GM18519 (cell line): ENCODE results near the gene MEX3C.

Source experiments
- ATAC-seq: cut with Tn5 transposase; IDR thresholded peaks from one replicate; pipeline ENCODE4 v1.9.1; 2021; ENCODE audit warnings: mild to moderate bottlenecking, moderate library complexity; ENCODE audit not compliant: unreplicated experiment, low FRiP score

The MEX3C gene

DNA sequence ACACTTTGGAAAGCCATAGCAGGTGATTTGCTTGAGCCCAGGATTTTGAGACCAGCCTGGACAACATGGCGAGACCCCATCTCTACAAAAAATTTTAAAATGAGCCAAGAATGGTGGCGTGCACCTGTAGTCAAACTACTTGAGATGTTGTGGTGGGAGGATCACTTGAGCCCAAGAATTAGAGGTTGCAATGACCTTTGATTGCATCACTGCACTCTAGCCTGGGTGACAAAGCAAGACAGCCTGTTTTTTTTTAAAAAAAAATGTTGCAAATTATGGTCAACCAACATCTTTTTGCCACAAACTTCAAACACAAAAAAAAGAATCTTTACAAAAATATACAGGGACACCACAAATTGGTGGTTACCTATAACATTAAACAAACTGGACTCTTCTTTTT, 40.3 kb downstream of the MEX3C start:
- no peak for ATAC-seq

DNA sequence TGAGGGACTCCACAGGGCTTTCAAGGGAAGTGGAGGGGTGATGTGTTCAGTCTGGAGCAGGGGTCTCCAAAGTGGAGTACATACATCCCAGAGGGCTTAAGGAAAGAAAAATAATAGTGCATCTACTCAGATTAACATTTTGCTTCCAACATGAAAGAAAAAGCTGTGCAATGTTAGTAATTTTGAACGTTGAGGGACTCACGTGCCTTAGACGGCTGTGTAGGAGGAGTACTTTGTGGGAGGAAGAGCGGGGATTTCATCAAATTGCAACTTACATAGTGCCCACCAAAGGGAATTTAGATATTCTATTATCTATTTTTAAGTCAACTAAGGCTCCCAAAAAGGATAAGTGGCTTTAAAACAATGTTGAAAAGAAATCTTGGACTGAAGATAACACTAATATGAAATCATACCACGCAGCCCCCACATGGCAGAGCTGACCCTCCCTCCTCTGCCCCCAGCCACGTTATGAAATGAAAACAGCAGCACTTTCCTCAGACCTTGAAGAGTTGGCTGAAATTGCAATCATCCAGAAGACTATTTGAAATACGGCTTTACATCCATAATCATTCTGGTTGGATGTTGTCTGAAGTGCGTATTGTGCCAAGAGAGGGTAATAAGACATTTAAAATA, 42.9 kb downstream of the MEX3C start:
- no peak for ATAC-seq

DNA sequence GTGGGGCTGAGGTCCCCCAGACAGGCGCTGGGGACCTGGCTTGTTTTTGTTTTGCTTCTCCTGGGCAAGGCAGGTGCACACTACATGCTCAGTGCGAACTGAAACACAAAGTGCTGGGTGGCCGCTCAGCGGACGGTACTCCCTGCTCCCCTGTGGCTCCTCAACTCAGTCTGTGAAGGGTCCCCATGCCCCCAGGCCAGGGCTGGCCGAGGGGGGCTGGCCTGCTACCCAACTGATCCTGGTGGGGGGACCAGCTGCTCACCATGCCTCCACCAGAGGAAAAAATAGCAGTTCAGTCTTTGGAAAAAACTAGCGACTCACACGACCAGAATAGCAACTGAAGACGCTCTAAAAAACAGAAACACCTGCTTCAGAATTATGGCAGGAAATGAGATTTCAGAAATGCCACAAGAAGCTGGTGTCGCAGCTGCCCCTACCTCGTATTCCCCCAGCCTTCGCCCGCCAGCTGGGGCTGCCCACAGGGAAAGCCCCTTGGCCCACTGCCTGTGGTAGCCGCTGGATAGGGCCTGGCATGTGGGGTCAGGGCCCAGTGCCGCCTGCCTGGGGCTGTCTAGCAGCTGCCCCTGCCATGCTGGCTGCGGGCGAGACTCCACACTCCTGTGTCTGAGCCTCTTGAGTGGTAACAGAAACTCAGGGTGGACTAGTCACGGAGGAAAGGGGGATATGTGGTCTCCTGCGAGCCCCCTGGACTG, 43.7 kb downstream of the MEX3C start:
- ATAC-seq: peak; percentile 64

DNA sequence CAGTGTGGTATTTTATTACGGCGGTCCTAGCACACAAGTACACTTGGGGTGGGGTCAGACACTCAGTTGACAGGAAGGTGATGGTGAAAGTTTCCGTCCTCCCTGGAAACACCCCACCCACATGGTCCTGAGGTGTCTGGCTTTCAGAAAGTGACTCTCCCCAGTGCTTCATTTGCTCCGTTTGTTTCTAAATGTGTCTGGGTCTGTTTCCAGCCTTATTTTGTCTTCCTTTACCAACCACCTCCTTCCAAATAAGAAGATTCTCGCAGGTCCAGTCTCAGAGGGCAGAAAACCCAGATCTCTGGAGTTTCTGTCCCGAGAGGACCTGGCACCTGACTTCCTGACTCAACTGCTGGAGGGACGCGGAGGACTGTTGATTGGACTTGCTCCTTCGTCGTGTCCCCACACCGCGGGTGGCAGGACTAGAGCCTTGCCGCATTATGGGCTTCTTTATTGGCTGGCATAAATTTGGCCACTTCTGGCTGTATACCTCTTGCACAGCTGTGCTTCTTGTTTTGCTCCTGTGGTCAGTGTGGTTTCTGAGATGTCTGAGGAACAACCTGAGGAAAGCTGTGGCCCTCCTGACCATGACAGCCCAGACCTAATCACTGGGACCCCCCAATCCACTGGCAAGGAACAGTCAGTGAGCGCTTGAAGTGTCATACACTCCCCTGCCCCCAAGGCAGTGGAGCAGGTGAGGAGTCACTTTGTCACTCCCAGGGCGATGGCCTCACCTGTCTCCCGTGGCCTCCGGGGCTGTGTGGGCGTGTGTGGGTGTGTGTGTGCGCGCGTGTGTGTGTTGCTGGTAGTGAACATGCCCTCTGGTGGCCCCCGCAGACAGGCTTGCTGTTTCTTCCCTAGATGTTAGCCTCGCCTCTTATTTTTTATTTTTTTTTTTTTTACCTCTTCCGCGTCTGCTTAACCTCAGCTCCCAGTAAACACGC, 45.6 kb downstream of the MEX3C start:
- ATAC-seq: peak; percentile 26

DNA sequence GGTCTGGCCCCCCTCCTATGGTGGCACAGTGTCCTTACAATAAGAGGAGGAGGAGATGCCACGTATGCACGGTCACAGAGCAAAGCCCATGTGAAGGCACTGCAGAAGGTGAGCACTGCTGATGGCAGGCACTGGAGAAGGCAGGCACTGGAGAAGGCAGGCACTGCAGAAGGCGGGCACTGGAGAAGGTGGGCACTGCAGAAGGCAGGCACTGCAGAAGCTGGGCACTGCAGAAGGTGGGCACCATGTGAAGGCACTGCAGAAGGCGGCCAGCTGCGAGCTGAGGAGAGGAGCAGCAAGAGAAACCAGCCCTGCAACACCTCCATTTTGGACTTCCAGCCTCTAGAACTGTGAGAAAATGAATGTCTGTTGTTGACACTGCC, 46.3 kb downstream of the MEX3C start:
- no peak for ATAC-seq

DNA sequence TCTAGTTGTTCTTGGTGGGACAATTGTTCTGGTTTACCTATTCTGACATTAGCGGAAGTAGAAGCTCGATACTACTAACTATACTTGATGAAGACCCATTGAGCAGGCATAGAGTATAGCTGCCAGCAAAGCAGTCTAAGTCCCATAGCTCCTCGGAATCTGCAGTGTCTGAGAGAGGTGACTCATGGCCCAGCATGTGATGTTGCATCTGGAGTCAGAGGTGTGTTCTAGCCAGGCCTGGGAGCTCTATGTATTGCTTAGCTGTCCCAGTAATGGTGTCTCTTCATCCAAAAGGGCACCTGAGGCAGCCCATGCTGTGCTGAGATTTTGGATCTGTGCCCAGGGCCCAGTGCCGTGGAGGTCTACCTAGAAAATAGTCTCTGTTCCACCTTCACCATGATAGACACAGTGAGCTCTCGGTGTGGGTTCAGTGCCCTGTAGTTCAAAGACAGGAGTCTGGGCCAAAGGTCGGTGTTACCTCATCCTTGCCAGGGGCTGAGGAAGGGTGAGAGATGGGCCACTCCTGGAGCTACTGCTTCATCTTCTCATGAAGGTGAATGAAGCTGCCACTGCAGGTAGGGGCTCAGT, 47.3 kb downstream of the MEX3C start:
- no peak for ATAC-seq

DNA sequence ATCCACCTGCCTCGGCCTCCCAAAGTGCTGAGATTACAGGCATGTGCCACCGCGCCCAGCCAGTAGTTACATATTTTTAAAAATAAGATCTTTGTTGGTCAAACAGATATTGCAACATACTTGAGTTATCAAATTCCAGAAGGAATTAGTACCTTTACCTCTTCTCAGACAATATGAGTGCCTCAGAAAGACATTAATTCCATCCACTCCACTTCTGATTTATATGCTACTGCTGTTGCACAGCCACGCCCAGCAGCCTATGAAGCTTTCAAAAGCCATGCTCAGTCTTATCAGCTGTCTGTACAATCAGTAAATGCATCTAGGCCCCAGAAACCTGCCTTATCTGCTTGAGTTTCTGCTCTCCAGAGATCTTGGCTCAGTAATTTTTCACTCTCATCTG, 47.8 kb downstream of the MEX3C start:
- ATAC-seq: no peak

DNA sequence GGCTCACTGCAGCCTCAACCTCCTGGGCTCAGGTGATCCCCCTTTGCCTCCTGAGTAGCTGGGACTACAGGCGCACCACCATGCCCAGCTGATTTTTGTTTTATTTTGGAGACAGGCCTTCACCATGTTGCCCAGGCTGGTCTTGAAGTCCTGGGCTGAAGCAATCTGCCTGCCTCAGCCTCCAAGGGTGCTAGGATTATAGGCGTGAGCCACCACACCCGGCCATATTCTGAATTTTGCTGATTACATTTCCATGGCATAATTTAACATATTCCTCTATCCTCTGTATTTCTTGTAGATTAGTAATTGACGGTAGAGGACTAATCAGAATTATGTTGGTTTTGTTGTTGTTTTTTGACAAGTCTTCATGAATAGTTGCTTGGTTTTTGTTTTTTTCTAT, 50.6 kb downstream of the MEX3C start:
- ATAC-seq: no peak

DNA sequence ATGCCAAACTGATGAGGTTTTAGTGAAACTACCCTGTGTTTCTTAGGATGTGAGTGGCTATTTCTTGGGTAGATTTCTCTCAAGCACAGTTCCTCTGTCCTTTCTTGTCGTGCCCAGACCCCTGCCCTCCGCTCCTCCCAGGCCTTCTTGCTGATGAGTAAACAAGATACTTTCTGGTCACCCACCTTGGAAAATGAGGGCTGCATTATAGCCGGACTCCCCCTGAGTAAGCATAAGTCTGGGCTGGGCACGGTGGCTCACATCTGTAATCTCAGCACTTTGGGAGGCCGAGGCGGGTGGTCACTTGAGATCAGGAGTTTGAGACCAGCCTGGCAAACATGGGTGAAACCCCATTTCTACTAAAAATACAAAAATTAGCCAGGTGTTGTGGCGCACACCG, 58.5 kb downstream of the MEX3C start:
- ATAC-seq: no peak

DNA sequence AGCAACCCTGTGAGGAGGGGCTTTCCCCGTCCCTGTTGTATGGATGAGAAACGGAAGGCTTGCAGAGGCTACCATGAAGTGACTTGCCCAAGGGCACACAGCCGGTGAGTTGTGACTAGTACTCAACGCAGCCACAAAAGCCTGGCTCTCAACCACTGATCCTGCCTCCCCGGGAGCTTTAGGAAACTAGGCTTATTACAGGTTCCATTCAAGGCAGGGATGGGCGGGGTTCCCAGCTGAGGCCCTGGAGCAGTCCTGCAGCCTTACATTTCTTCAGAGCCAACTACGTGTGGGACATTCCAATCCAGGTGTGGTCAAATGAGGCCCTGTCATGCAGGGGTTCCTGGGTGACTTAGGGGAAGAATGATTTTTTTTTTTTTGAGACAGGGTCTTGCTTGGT, 59.6 kb downstream of the MEX3C start:
- no peak for ATAC-seq

DNA sequence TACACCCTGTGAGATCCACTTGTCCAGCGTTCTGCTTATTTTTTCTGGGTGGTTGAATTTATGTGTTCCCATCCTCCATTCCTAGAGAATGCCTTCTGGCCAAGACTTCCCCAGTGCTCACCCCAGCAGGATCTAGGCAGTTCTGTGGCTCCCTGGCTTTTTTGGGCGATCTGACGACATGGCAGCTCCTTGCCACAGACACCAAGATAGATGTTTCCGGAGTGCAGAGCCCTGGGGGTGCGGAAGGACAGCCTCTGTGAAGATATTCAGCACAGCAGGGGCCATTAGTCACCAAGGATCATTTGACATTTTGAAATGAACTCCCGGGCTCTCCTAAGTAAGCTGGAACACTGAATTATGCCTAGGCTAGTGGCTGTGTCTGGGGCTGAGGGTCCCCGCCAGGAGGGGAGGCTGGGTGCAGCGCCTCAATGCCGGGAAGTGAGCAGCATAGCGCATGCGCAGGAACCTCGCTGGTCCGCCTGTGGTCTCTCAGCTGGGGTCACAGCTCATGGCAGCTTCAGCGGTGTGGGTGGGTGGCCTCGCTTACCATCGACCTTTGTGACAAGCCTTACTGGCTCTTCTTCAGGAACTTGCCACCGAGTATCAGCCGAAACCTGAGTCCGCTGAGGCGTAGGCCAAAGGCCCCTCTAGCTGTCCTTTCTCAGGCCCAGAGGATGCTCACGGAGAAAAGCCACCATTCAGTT, 60.3 kb downstream of the MEX3C start:
- ATAC-seq: no peak

DNA sequence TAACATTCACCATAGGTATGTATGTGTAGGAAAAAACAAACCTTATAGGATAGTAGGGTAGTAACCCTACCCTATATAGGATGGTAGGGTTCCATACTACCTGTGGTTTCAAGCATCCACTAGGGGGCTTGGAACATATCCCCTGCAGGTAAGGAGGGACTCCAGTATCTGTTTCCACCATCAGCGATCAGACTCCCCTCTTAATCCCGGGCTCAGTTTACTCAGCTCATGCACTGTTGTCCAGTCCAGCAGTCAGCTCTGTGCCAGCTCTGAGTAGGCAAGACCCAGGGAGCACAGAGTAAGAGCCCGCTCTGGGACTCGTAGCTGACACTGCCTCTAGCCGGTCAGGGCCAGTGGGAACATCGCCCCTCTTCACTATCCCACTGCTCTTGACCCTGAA, 61.7 kb downstream of the MEX3C start:
- ATAC-seq: peak; percentile 46

DNA sequence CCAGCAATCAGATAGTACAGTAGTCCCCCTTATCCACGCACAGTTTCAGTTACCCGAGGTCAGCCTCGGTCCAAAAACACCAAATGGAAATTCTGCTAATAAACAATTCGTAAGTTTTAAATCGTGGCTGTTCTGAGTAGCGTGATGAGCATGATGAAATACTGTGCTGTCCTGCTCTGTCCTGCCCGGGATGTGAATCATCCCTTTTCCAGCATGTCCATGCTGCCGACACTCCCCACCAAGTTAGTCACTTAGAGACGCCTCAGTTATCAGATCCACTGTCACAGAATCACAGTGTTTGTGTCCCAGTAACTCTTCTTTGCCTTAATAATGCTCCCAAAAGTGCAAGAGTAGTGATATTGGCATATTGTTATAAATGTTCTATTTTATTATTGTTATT, 62.1 kb downstream of the MEX3C start:
- no peak for ATAC-seq

DNA sequence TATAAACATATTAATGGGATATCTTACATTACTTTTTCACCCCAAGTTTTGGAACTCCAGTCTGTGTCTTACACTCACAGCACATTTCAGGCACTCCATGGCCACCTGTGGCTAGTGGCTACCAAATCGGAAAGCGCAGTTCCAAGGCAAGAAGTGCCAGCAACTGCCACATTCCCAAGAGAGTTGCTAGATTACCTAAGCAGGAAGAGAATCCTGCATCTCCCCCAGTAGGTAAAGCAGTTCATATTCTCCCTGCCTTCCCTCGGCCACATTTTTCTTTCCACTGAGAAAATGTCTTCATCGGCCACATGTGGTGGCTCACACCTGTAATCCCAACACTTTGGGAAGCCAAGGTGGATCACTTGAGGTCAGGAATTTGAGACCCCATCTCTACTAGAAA, 62.8 kb downstream of the MEX3C start:
- ATAC-seq: no peak

DNA sequence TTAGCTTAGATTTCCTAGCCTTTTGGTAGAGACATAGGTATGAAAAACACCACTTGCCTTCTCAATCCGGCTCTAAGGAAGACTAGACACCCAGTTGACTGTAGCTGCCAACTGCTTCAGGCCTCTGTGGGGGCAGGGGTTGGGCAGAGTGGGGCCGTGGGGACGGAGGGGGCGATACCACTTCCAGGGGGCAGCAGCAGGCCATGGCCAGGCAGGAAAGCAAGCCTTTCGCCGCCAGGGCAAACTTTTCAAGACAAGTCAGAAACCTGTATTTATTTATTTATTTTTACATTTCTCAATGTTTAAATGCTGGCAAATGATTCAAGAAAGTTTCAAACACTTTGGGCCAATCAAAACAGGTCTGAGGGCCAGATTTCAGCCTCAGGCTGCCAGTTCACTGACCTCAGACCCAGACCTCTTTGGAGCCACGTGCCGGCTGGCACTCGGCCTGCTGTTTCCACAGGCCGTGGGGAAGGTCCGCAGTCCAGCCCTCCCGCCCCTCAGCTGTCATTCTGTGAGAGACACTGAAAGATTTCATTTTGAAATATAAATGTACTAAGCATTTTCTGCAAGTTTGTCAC, 63.8 kb downstream of the MEX3C start:
- ATAC-seq: no peak

DNA sequence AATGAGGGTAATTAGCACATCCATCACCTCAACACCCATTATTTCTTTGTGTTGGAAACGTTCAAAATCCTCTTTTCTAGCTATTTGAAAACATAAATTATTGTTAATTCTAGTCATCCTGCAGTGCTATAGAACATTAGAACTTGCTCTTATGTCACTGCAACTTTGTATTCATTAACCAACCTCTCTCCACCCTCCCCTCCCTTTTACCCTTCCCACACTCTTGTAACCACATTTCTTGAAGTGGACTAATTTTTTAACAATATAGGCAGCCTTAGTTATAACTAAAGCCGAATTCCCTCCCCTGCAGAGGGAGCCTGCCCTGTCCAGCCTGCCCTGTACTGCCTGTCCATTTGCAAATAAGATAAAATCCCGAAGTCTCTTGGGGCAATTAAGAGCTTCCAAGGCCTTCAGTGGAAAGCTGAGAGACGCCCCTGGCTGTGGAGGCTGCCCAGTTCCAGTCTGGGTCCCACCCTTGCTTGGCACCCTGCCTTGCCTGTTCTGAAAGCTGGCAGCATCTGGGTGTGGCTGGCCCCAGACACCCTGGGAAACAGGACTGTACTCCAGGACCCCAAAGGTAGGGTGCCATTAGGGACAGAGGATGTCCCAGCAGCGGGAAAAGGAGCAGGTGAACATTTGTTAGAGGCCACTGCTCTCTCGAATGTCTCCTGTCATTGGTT, 65.1 kb downstream of the MEX3C start:
- no peak for ATAC-seq

DNA sequence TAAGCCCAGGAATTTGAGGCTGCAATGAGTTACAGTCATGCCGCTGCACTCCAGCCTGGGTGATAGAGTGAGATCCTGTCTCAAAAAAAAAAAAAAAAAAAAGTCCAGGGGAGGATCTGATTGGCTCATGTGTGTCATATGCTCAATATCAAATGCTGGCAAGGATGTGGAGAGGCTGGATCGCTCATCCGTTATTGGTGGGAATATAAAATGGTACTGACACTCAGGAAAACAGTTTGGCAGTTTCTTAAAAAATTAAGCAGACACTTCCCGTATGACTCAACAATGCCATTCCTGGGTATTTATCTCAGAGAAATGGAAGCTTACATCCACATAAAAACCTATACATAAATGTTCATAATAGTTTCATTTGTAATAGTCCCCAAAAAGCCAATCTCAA, 68.9 kb downstream of the MEX3C start:
- no peak for ATAC-seq

DNA sequence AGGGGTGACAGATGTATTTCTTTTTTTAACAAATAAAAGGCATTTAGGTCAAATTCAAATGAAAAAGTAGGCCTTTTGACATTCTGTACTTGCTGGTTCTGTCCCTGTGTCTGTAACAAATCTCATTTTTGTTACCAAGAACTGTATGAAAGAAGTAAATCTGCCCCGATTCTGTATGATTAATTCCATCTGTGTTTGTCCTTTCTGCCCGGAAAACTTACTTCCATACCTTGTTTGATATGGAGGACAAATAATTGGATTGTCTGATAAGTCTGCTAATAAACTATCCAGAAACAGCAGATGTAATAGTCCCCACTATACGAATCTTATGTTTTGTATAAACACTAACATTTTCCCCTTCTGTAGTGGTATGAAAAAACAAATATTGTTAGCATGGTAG, 69.8 kb downstream of the MEX3C start:
- ATAC-seq: no peak

DNA sequence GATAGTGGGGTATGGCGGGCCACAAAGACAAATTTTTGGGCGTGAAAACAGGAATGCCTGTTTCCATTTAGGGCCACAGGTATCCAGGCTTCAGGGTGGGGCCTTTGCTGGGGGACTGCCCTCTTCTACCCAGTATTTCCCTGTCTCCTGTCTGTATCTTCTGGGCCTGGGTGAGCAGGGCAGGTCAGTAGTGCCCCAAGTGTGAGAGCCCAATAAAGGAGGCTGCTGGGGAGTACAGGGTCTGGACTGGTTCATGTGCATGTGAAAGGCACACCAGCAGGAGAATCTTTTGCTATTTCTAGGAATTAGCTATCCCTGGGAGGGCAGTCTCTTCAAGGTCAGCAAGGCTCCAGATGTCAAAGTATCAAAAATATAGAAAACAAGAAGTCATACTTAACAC, 71.5 kb downstream of the MEX3C start:
- no peak for ATAC-seq
